ENCODE results near the gene ESR1.
"Not testable (repeated sequence)": the region's sequence is repeated elsewhere in the genome, so short reads cannot be mapped to it uniquely, and the experiment has no call there.

ESR1 gene

DNA sequence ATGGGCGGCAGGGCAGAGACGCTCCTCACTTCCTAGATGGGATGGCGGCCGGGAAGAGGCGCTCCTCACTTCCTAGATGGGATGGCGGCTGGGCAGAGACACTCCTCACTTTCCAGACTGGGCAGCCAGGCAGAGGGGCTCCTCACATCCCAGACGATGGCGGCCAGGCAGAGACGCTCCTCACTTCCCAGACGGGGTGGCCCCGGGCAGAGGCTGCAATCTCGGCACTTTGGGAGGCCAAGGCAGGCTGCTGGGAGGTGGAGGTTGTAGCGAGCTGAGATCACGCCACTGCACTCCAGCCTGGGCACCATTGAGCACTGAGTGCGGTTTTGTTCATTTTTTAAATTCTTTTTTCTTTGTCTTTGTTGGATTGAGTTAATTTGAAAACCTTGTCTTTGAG is 92.3 kb downstream of the ESR1 start:
- not testable (repeated sequence) for DNase-seq

DNA sequence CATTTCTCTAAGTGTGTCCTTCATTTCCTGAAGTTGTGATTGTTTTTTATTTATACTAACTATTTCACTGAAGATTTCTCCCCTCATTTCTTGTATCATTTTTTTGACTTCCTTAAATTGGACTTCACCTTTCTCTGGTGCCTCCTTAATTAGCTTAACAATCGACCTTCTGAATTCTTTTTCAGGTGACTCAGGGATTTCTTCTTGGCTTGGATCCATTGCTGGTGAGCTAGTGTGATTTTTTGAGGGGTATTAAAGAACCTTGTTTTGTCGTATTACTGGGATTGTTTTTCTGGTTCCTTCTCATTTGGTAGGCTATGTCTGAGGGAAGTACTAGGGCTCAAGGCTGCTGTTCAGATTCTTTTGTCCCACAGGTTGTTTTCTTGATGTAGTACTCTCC is 92.8 kb downstream of the ESR1 start:
- no peak for DNase-seq

DNA sequence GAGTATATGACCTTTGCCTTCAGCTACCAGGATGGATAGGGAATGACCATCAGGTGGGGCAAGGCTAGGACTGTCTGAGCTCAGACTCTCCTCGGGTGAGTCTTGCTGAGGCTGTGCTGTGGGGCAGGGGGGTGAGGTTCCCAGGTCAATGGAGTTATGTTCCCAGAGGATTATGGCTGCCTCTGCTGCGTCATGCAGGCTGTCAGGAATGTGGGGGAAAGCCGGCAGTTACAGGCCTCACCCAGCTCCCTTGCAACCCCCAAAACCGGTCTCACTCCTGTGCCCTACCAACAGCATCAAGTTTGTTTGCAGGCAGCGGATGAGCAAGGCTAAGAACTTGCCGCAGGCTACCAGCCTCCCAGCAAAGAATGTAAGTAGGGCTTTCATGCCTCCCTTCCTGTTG is 93.5 kb downstream of the ESR1 start:
- DNase-seq: no peak

DNA sequence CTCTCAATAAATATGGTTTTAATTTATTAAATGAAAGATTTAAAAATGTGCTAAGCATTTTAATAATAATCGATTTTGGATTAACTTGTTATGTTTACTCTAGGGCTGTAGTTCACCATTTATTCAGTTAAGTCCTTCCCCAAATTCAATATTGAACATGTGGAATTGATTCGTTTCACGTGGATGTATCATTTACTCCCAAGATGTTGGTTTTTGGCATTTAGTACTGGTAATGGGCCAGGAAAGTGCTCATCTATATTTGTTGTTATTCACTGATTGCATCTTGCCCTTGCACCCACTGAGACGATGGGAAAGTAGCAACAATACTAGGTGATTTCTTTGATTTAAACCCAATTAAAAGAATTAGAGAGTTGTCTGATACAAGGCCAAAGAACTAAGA is 97.1 kb downstream of the ESR1 start:
- no peak for DNase-seq

DNA sequence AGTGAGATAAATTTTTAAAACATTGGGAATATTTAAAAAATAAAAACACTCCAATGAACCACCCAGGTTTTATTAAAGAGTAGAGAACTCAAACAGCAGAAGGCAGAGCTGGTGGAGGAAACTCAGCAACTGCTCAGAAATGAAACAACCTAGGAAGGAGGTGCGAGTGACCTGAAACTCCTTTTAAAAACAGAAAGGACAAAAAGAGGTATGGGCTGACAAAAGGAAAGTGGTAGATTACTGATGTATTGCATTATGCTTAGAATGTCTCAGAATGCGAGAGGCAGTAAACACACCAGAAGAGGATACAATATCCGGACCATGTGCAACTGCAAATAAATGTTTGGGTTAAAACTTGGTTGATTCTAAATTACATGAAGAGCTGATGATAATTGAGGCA is 97.6 kb downstream of the ESR1 start:
- DNase-seq: no peak

DNA sequence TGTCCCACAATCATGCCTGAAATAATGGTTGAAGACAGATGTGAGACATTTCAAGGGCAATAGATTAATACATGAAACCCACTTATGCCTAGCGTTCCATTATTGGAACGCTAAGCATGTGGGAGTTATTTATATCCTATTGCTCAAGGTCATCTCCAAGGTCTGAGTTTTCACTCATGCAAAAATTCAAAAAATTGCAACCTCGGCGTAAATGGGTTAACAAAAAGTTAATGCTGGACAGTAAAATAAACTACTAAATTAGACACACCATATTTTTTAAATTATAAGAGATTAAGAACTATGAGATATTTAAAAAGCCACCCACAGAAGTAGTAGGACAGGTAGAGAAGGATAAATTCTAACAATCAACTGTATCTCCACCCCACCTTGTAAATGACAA is 98.4 kb downstream of the ESR1 start:
- DNase-seq: no peak

DNA sequence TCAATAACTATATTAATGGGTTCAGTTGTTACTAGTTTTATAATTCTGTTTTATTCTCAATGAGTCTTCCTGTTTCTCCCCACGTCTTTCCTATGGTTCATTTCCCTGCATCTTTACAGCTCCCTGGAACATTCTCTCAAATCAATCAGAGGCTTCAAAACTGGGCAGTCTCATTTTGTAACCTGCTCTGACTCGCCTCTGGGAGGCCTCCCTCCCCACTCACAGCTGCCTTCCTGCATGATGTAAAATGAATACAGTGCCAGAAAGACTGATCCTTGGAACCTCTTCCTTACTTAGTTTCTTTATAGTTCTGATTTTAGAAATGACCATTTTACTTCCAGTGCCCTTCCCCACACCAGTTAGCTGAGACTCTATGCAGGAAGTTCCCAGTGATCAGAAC is 103.9 kb downstream of the ESR1 start:
- DNase-seq: no peak

DNA sequence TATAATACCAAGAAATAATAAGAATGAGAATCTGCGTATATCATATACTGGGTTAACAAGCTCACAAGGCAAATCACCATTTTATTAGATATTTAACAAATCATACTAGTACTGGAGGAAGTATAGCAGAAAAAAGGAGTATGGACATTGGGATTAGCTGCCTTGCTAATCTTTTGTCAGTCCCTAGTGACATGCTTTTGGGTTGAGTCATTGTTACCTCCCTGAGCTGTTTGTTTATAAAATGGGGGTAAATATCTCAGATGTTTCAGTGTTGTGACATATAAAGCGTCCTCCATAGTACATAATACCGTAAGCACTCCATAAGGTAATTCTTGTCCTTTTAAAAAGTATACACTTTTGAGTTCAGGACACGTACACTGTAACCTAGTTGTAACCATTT is 107.0 kb downstream of the ESR1 start:
- no peak for DNase-seq

DNA sequence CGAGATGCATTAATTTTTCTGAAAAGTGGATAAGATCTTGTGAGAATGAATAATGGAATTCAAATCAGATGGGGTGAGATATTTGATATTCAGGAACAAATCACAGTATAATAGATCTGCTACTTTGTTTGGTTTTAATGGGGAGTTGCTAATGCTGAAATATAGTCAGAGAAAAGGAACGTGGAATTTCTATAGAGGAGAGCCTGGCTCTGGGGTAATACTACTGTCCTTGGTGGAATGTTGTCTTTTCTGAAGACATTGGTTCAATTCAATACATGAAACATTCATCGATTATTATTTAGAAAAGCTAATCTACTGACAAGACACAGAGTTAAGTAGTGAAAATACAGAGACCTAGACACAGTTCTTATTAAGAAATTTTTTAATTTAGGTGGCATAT is 108.6 kb downstream of the ESR1 start:
- DNase-seq: no peak

DNA sequence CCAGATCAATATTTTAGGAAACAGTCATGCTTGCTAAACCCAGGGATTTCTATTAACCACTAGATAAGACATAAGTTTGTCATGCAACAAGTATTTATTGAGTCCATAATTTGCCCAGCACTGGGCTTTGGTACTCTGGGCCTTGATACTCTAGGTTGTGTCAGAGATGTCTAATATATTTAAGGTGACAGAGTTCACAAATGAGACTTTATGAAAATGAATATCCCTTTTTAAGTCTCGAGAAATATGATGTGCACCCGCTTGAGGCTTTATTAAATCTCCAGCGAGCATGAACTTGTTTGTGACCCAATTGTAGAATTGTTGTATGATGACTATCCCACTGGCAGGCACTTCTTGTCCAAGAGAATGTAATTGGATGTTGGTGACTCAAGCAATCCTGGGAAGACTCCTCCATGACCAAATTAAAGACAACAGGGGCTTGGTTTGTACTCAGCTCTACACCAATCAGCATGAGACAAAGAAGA is 109.2 kb downstream of the ESR1 start:
- DNase-seq: no peak

DNA sequence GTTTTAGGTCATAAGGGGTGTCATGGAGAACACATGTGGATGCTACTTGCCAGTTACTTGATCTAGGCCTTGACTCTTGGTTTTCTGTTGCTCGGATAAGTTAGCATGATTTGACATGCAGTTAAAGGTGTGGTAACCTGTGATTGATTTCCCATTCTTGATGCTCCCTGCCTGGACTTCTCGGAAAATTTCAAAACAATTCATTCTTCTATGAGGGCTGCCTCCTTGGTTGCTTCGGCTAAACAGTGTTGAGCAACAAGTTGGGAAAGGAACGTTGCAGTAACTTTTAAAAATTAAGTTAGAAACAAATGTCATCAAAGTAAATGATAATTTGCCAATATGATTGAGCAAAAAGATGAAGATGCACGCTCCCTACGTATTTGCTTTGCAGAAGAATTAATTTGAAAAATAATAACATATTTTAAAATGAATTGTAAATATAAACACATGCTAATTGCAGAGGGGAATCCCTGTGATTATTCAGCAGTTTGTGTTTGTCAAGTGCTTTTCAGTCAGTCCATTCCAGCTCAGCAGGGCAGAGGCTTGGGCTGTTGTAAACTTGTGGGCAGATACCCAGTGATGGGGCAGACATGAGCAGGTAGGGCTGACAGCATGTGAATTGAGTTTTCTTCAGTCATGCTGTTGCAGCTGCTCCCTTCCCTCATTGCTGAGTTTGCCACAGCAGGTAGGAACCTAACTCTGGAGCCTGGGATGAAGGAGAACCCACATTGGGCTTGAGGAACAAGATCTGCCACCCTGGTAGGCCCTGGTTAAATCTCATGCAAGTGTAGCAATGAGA is 110.2 kb downstream of the ESR1 start:
- DNase-seq: no peak

DNA sequence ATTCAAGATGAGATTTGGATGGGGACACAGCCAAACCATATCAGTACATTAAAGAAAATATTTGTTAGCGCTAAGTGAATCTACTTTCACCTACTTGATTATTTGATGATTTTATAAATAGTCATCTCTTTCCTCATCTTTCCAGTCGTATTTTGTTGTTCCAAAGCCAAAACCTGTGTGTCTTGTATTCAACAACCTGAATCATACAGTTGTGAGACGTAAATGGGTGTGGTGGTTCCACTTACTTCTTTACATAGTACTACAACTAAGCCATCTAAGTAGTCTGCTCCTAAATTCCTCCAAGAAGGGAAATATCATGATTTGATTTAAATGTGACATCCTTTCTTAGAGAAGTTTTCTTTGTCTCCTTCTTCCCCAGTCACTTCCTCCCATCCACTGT is 132.8 kb downstream of the ESR1 start:
- DNase-seq: no peak

DNA sequence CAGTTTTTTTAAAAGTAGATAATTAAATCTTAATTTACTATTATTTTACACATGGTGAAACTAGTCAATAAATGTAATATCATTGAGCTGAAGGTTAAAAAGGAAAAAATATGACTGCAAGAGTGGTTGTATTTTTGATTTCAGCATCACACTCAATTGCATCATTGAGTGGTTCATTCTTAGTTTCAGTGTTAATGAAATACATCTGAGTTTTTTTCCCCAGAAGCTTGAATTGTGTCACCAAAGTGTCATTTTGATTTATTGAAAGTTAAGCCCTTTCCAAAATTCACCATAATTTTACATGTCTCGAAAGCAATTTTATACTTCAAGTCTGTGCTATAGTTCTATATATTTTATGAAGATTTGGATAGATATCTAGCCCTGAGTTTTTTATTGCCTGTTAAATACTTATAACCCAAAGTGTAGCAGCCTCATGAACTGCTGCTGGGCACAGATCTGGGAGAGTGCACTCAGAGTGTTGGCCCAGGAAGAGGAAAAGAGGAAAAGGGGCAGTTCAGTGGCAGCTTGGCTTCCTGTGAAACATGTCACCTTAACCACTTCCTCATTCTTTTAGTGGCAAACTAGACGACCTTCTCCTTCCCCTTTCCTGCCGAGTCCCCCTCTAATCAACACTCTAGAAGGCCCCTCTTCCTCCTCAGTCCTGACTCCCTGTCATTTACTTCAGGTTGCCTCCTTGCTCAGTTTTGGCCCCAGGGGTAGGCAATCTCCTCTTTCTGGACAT is 140.7 kb downstream of the ESR1 start:
- peak; percentile 22 for DNase-seq

DNA sequence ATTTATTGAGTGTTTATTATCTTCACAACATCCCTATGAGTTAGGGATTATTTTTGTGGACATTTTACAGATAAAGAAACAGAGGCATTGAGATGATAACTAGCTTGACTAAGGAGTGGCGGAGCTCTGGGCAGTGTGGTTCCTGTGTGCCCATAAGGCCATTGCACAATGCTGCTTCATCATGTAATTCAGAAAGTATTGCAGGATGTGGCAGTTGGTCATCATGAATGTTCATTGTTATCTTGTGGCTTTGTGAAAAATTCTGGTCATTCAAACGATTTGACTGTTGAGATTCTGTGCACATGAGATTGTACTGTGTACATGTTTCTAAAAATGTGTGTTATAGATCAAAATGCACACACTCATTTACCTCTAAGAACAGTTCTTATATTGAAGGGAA is 150.8 kb downstream of the ESR1 start:
- DNase-seq: peak; percentile 15

DNA sequence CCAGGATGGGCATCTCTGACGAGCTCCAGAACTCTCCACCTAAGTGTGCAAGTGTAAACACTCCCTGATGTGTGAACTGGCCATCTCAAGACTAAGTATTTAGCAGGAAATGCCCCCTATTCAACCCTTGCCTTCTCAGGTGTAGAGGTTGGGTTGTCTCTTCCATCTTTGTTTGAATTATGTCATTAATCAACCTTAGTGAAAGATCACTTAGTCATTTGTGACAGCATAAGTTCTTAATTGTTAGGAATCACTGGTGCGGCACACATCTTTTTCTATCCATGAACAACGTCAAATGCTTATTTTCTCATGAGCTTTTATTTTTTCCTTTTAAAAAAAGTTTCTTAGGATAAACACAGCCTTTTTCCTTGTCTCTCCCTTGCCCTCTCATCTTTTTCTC is 151.6 kb downstream of the ESR1 start:
- no peak for DNase-seq

DNA sequence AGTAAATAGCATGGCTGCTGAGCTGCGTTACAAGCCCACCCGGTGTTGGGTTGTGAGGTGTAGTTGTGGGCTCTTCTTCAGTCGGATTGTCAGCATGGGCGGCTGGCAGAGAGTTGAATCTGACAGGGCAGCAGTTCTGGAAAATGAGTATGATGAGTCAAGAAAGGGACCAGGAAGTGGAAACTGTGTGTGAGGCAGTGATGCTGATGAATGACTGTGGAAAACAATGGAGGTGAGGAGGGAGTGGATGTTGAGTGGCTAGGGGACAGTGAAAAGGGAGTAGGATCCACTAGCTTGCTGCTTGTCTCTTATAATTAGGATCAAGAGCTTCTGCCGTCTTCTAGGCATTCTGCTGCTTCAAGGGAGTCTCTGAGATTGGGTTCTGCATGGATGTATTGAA is 154.3 kb downstream of the ESR1 start:
- DNase-seq: no peak

DNA sequence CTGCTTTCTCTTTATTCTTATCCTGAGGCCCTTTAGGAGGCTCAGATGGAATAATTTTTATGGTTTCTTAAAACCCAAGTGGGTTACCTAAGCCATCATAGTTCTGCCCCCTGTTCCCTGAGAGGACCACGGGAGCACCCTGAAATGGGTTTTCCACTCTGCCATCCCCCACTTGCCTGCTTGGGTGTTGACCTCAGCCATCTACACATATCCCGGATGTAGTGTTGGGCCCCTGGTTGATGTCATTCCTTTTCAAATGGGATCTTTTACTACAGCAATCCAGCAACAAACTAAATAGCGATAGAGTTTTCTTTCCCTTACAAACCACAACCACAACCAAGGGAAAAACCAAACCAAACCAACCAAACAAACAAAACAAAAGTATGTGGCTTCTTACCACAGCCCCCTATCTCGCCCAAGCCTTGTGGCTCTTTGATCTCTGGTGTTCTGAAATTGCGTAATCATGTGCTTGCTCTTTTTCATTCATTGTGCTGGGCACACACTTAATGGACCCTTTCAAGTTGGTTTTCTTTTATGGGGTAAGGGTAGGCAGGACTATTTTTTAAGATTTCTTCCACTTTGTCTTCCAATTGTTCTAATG is 154.9 kb downstream of the ESR1 start:
- no peak for DNase-seq

DNA sequence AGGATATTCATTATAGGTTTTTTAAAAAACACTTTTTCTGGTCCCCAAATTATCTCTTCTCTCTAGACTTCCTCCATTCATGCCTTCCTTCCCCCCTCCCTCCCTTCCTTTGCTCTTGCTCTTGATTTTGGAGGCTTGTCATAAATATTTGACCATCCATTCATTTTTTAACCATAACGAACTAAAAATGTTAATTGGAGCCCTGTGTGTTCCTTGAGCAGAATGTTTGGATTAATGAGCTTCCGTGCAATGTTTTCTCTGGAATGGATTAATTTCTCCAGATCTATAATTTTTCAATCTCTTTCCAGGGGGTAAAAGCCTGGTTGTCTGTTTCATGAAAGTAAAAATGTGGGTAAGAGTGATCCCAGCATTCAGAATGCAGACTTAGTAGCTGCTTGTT is 155.5 kb downstream of the ESR1 start:
- no peak for DNase-seq

DNA sequence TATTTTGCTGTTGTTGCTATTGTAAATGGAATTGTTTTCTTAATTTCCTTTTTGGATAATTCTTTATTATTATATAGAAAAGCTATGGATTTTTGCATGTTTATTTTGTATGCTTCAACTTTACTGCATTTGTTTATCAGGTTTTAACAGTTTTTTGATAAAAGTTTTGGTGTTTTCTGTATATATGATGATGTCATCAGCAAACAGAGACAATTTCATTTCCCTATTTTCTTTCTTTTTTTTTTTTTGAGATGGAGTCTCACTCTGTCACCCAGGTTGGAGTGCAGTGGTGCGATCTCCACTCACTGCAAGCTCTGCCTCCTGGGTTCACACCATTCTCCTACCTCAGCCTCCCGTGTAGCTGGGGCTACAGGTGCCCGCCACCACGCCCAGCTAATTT is 156.9 kb downstream of the ESR1 start:
- not testable (repeated sequence) for DNase-seq

DNA sequence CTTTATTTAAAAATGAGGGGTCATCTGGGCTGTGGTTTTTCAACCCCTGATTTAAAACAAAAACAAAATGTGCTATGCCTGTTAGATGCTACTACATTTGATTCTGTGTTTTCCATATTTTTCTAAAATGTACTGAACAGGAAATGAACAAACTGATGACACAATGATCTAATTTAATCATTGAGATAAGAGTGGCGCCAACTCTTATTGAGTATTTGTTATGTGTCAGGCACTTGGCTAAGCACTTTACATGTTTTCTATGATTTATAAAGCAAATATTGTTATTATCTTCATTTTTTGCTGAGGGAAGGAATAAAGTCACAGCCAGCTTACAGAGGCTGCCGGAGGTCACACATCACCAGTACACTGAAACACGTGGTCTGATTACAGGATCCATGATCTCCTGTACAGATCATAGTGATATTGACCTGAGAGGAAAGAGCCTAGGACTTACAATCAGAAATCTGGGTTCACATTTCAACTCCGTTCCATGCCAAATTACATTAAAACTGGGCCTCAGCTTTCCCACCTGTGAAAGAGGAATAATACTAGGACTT is 166.7 kb downstream of the ESR1 start:
- DNase-seq: no peak

DNA sequence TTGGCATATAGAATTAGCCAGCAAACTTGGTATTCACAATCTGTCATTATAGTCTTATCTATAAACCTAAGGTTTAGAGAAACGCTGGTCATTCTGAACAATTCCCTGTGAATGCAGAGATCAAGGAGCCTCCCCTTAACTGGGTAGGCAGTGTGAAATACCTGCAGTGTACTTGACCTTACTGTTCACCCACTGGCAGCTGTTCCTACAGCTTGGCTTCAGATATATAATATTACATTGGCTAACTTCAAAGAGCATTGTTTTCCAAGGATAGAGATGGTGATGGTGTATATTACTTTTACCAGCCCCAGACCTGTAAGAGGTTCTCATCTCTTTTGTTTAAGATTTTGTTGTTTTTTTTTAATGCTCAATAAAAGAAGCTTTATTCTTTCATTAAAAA is 168.3 kb downstream of the ESR1 start:
- DNase-seq: no peak

DNA sequence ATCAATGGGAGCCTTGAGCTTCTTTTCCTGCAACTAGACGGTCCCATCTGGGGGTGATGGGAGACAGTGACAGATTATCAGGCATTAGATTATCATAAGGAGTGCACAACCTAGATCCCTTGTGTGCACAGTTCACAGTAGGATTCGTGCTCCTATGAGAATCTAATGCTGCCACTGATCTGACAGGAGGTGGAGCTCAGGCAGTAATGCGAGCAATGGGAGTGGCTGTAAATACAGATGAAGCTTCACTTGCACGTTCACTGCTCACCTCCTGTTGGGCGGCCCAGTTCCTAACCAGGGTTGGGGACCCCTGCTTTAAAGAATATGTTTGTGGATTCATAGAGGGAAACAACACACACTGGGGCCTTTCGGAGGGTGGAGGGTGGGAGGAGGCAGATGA is 180.7 kb downstream of the ESR1 start:
- not testable (repeated sequence) for DNase-seq

DNA sequence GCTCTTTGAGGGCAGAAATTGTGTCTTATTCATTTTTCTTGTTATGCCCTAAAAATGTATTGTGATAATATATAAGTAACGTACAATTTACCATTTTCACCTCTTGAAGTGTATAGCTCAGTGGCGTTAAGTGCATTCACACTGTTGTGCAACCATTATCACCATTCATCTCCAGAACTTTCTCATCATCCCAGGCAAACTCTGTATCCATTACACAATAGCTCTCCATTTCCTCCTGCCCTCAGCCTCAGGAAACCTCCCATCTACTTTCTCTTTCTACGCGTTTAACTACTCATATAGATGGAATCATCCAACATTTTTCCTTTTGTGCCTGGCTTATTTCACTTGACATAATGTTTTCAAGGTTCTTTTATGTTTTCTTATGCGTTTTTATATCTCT is 184.6 kb downstream of the ESR1 start:
- no peak for DNase-seq

DNA sequence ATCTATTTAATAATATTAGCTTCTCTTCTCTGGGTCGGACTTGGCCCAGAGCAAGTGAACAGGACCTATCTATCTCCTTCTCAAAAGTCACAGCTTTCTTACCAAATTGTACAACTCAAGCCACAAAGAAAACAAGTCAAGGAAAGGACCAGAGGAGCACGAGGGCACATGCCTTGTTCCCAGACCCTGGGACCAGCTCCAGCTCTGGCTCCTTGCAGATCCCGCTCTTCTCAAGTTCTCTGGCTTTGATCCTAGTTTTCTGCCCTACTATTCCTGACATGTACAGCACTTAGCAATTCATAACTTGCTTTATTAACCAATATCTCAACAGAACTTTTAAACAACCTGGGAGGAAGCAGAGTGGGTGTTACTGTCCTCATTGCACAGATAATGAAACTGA is 185.9 kb downstream of the ESR1 start:
- no peak for DNase-seq

Measured in CD4-positive, alpha-beta T cell treated with Interferon gamma for 1 hour (primary cell).